CD14-positive monocyte (primary cell): Measurements from ENCODE around the gene ARID2. TPM values are rescaled to one million over a fixed set of nuclear protein-coding genes. Genes with fewer than 3 reads are reported as not detected.

Source experiments
- DNase-seq, 3 donors: peaks; one replicate each; pipeline ENCODE4 v3.0.0-alpha.2; 2011 to 2022
- H2AFZ ChIP-seq: 2 replicates; pipeline ENCODE4 v1.6.0; 2012; ENCODE audit warnings: mild to moderate bottlenecking, low read depth, low read length, inconsistent platforms; ENCODE audit not compliant: insufficient read depth, poor library complexity, severe bottlenecking
- H3K27ac ChIP-seq, 2 donors: 1 replicate in 1 of 2; 2 replicates in 1 of 2; pipeline ENCODE4 v1.5.1; 2012 to 2013; ENCODE audit warnings: low read length in 2 of 2, control low read depth in 1 of 2, inconsistent platforms in 1 of 2, low read depth in 1 of 2, mild to moderate bottlenecking in 1 of 2
- H3K27me3 ChIP-seq, 2 donors: one replicate each; pipeline versions ENCODE4 v1.6.0 to v1.6.1; 2011 to 2013; ENCODE audit warnings: low read length in 2 of 2; ENCODE audit not compliant: control insufficient read depth in 2 of 2, insufficient read depth in 2 of 2
- H3K36me3 ChIP-seq, 2 donors: replicated peaks in 1 of 2; 1 replicate in 1 of 2; 2 replicates in 1 of 2; pipeline versions ENCODE4 v1.5.1 to v1.6.1; 2012 to 2013; ENCODE audit warnings: low read length in 2 of 2, control low read depth in 1 of 2, inconsistent platforms in 1 of 2, mild to moderate bottlenecking in 1 of 2; ENCODE audit not compliant: insufficient read depth in 2 of 2, control insufficient read depth in 1 of 2
- H3K4me1 ChIP-seq, 2 donors: 1 replicate in 1 of 2; 2 replicates in 1 of 2; pipeline versions ENCODE4 v1.5.1 to v1.6.1; 2012 to 2013; ENCODE audit warnings: low read length in 2 of 2, control low read depth in 1 of 2, inconsistent platforms in 1 of 2, mild to moderate bottlenecking in 1 of 2, moderate library complexity in 1 of 2; ENCODE audit not compliant: insufficient read depth in 2 of 2, control insufficient read depth in 1 of 2
- H3K4me2 ChIP-seq: replicated peaks from 2 replicates; pipeline ENCODE3; 2012; ENCODE audit warnings: low read length, moderate library complexity, mild to moderate bottlenecking; ENCODE audit not compliant: poor library complexity, severe bottlenecking; ENCODE audit errors: extremely low read depth
- H3K4me3 ChIP-seq, 3 experiments: fragments of 200-600 bp in 1 of 3; sonication (generic) in 1 of 3; replicated peaks in 1 of 3; 1 replicate in 2 of 3; 2 replicates in 1 of 3; pipeline ENCODE4 v1.5.1; 2011 to 2013; ENCODE audit warnings: low read length in 3 of 3, mild to moderate bottlenecking in 3 of 3, control low read depth in 2 of 3, low read depth in 2 of 3, inconsistent platforms in 1 of 3, moderate library complexity in 1 of 3
- H3K79me2 ChIP-seq: 2 replicates; pipeline ENCODE4 v1.6.0; 2012; ENCODE audit warnings: mild to moderate bottlenecking, control low read depth, inconsistent platforms, low read length, moderate library complexity; ENCODE audit not compliant: insufficient read depth
- H3K9ac ChIP-seq: 2 replicates; pipeline ENCODE4 v1.6.0; 2017; ENCODE audit warnings: low read length, mild to moderate bottlenecking; ENCODE audit not compliant: insufficient read depth, poor library complexity, severe bottlenecking
- H3K9me3 ChIP-seq, 2 donors: replicated peaks in 1 of 2; 1 replicate in 1 of 2; 2 replicates in 1 of 2; pipeline versions ENCODE4 v1.5.1 to v1.6.1; 2012 to 2013; ENCODE audit warnings: low read length in 2 of 2, control low read depth in 1 of 2; ENCODE audit not compliant: control insufficient read depth in 1 of 2, insufficient read depth in 1 of 2
- H4K20me1 ChIP-seq: 2 replicates; pipeline ENCODE4 v1.6.0; 2012; ENCODE audit warnings: mild to moderate bottlenecking, low read length, control low read depth, moderate library complexity; ENCODE audit not compliant: insufficient read depth
- H3K27ac Mint-ChIP-seq, 7 donors: one replicate each; pipeline ENCODE4 v1.8.0; 2020; ENCODE audit warnings: mild to moderate bottlenecking in 7 of 7, mixed read lengths in 7 of 7, moderate library complexity in 6 of 7, inconsistent platforms in 2 of 7
- H3K27me3 Mint-ChIP-seq, 3 donors: one replicate each; pipeline ENCODE4 v1.8.0; 2021 to 2022; ENCODE audit warnings: low read depth in 3 of 3, mild to moderate bottlenecking in 3 of 3, mixed read lengths in 3 of 3, moderate library complexity in 3 of 3, inconsistent platforms in 1 of 3
- H3K36me3 Mint-ChIP-seq, 2 donors: one replicate each; pipeline ENCODE4 v1.8.0; 2020; ENCODE audit warnings: mixed read lengths in 2 of 2, inconsistent platforms in 1 of 2, mild to moderate bottlenecking in 1 of 2
- H3K4me1 Mint-ChIP-seq: one replicate; pipeline ENCODE4 v1.8.0; 2020; ENCODE audit warnings: mild to moderate bottlenecking, mixed read lengths
- H3K4me3 Mint-ChIP-seq, 2 donors: one replicate each; pipeline ENCODE4 v1.8.0; 2020; ENCODE audit warnings: mild to moderate bottlenecking in 2 of 2, mixed read lengths in 2 of 2, moderate library complexity in 1 of 2
- H3K9me3 Mint-ChIP-seq, 7 donors: one replicate each; pipeline ENCODE4 v1.8.0; 2020 to 2022; ENCODE audit warnings: mixed read lengths in 7 of 7, mild to moderate bottlenecking in 6 of 7, moderate library complexity in 6 of 7, inconsistent platforms in 2 of 7
- WGBS: methylation state at CpG from one replicate; pipeline ENCODE4 v1.1.5; 2013; ENCODE audit warnings: missing lambda C conversion rate; ENCODE audit not compliant: insufficient coverage; 5-methylcytosine and 5-hydroxymethylcytosine counted together
- intact Hi-C, 2 donors: fragments of 100-400 bp; cut with micrococcal nuclease; formaldehyde crosslinking; loops; one replicate each; pipeline versions ENCODE4 v1.15.0 to v1.15.1; 2023
- polyA plus RNA-seq, 3 donors: library from polyadenylated mRNA; depleted of rRNA in 1 of 3; unstranded in 2 of 3; stranded (reverse) in 1 of 3; fragments of 300-500 nt in 2 of 3; fragments of >200 nt in 1 of 3; fragmentation: Illumina TruSeq in 2 of 3; gene quantifications; 1 replicate in 2 of 3; 2 replicates in 1 of 3; pipeline ENCODE4 v1.2.3, GENCODE V29; 2012 to 2021
- TF ChIP-seq, protein P1 (sequence below): fragments of 200-600 bp; IDR thresholded peaks from one replicate; pipeline ENCODE4 v1.8.0; 2022; ENCODE audit warnings: antibody characterized with exemption, mild to moderate bottlenecking

The ARID2 gene
- polyA plus RNA-seq, 3 donors = 3.0 to 8.0 (median 4.7) TPM

DNA sequence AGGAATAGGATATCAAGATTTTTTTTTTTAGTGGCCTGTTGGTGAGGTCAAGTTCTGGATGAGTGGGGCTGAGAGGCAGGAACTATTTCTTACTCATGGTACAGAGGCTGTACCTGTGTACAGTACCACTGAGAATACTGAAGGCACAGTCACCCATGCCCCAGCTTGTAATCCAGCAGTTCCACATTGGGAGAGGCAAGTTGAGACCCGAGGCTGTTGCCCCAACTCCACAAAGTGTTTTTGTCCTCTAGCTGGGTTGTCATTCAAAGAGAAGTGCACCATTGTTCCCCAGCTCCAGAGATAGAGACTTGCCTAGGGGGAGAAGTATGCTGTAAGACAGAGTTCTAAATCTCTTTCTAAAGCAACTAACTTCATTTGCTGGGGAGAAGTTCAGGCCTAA lies 38.7 kb downstream of the ARID2 start:
- H3K9ac ChIP-seq = no peak overlapping the region
- H3K27me3 ChIP-seq = no peaks in the 10 kb centered on the region
- H3K9me3 Mint-ChIP-seq = peaks cover 1 to 18% (median 10%) of the 10 kb centered on the region in 7 donors
- TF ChIP-seq, protein P1, sequence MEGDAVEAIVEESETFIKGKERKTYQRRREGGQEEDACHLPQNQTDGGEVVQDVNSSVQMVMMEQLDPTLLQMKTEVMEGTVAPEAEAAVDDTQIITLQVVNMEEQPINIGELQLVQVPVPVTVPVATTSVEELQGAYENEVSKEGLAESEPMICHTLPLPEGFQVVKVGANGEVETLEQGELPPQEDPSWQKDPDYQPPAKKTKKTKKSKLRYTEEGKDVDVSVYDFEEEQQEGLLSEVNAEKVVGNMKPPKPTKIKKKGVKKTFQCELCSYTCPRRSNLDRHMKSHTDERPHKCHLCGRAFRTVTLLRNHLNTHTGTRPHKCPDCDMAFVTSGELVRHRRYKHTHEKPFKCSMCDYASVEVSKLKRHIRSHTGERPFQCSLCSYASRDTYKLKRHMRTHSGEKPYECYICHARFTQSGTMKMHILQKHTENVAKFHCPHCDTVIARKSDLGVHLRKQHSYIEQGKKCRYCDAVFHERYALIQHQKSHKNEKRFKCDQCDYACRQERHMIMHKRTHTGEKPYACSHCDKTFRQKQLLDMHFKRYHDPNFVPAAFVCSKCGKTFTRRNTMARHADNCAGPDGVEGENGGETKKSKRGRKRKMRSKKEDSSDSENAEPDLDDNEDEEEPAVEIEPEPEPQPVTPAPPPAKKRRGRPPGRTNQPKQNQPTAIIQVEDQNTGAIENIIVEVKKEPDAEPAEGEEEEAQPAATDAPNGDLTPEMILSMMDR = no peak
- peaks cover 33% of the 10 kb centered on the region for H4K20me1 ChIP-seq
- intact Hi-C loops = no loop called here
- H3K4me2 ChIP-seq = no peak overlapping the region
- H3K27ac ChIP-seq = no peak overlapping the region
- no peaks in the 10 kb centered on the region for H3K9me3 ChIP-seq
- no peak for DNase-seq
- H3K4me1 Mint-ChIP-seq = peaks cover 12% of the 10 kb centered on the region
- no peak overlapping the region for H3K4me3 ChIP-seq
- H3K36me3 Mint-ChIP-seq = peaks cover 16 to 38% of the 10 kb centered on the region in 2 donors
- H2AFZ ChIP-seq = no peak overlapping the region
- no CpG with 5 or more reads among the region's 1 CpG for WGBS
- H3K36me3 ChIP-seq = no peaks in the 10 kb centered on the region
- H3K27me3 Mint-ChIP-seq = peaks cover 0 to 2% (median 0%) of the 10 kb centered on the region in 3 donors
- H3K79me2 ChIP-seq = peaks cover 81% of the 10 kb centered on the region
- no peak overlapping the region for H3K4me3 Mint-ChIP-seq
- H3K27ac Mint-ChIP-seq = peak overlapping the region in 1 of 7 donors; percentile 91
- peaks cover 0 to 5% of the 10 kb centered on the region in 2 donors for H3K4me1 ChIP-seq

DNA sequence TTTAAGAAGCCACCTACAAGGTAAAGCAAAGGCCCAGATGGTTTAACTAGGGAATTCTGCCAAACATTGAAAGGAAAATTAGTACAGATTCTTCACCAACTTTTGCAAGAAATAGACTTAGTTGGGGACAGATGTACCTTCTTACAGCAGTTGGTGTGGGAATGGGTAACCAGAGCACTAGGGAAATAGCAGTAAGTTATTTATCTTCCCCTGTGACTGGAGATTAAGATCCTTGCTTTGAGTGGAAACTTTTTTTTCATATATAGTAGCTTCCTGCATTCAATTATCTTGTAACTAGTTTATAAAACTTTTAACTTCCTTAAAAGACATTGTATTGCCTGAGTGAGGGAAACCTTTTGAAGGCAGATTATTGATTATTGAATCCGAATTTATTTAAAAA lies 44.2 kb downstream of the ARID2 start:
- Histone ChIP-seq H3K79me2 (peaks cover 63% of the 10 kb centered on the region), H3K4me1 (peaks cover 7 to 10% of the 10 kb centered on the region in 2 donors), H3K36me3 (no peaks in the 10 kb centered on the region), H3K4me3 (no peak overlapping the region), H3K27me3 (no peaks in the 10 kb centered on the region), H4K20me1 (peaks cover 56% of the 10 kb centered on the region), H3K9ac (no peak overlapping the region), H2AFZ (no peak overlapping the region), H3K9me3 (no peaks in the 10 kb centered on the region), H3K27ac (no peak overlapping the region), H3K4me2 (no peak overlapping the region)
- DNase-seq = no peak
- H3K9me3 Mint-ChIP-seq = peaks cover 0 to 10% (median 5%) of the 10 kb centered on the region in 7 donors
- no peak overlapping the region for H3K27ac Mint-ChIP-seq
- WGBS = no CpG with 5 or more reads among the region's 1 CpG
- no peak overlapping the region for H3K4me3 Mint-ChIP-seq
- H3K36me3 Mint-ChIP-seq = peaks cover 7 to 18% of the 10 kb centered on the region in 2 donors
- intact Hi-C loops = no loop called here
- TF ChIP-seq, protein P1 = no peak
- peaks cover 18% of the 10 kb centered on the region for H3K4me1 Mint-ChIP-seq
- peaks cover 0 to 2% (median 0%) of the 10 kb centered on the region in 3 donors for H3K27me3 Mint-ChIP-seq
